Measurements from ENCODE around the gene DDX3X. TPM values are rescaled to one million over a fixed set of nuclear protein-coding genes. Genes with fewer than 3 reads are reported as not detected.
"Not testable (repeated sequence)": the region's sequence is repeated elsewhere in the genome, so short reads cannot be mapped to it uniquely, and the experiment has no call there.

DDX3X gene
- total RNA-seq, 1 donor from 2014 or later, result 201 TPM

DNA sequence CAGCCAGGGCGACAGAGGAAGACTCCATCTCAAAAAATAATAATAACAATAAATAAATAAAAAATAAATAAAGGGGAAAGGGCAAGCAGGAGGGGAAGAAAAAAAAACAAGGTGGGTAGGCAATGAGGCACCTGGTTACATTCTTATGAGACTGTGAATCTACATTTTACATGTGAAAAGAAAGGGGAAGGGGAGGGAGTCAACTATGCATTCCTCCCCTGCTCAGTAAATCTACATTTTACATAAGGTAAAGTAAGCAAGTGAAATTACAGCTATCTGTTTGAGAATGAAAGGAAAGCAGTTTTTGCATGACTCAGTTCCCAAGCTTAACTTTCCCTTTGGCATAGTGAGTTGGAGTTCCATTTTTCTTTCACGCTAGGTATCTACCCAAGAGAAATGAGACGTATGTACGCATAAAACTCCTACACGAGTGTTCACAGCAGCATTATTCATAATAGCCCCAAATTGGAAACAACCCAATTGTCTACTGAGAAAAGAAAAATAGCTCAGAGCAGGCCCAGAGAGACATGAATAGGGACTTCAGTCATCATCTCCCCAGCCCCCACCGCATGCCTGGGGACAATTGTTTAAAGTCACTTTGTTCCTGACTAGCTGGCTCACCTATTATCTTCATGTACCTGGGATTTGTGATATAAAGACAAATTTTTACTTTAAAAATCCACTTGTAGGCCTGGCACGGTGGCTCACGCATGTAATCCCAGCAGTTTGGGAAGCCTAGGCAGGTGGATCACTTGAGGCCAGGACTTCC lies 52.4 kb downstream of the DDX3X start:
- no peak for DNase-seq (ENCODE audit: low spot score)

DNA sequence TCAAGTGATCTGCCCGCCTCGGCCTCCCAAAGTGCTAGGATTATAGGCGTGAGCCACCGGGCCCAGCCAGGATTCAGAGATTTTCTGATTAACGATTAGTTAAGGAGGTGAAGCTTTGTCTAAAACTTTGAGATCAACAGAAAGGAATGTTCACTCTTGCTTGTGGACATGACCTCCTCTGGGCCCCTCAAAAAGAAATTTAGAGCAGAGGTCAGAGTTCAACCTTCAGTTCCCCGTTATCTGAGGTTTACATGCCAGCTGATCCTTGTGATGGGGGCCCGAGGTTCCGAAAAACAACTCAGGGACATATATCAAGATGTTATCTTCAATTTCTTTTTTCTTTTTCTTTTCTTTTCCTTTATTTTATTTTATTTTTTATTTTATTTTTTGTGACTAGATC lies 54.6 kb downstream of the DDX3X start:
- Mint-ChIP-seq H3K4me3 (ENCODE audit: unreplicated experiment) (no peak overlapping the region), H3K4me1 (ENCODE audit: low read depth) (peaks cover 5% of the 10 kb centered on the region), H3K27me3 (ENCODE audit: low read depth) (no peaks in the 10 kb centered on the region), H3K27ac (ENCODE audit: unreplicated experiment) (no peak overlapping the region), H3K9me3 (ENCODE audit: low read depth) (peaks cover 7% of the 10 kb centered on the region), H3K36me3 (ENCODE audit: low read depth) (no peaks in the 10 kb centered on the region)
- TF ChIP-seq, protein P1, sequence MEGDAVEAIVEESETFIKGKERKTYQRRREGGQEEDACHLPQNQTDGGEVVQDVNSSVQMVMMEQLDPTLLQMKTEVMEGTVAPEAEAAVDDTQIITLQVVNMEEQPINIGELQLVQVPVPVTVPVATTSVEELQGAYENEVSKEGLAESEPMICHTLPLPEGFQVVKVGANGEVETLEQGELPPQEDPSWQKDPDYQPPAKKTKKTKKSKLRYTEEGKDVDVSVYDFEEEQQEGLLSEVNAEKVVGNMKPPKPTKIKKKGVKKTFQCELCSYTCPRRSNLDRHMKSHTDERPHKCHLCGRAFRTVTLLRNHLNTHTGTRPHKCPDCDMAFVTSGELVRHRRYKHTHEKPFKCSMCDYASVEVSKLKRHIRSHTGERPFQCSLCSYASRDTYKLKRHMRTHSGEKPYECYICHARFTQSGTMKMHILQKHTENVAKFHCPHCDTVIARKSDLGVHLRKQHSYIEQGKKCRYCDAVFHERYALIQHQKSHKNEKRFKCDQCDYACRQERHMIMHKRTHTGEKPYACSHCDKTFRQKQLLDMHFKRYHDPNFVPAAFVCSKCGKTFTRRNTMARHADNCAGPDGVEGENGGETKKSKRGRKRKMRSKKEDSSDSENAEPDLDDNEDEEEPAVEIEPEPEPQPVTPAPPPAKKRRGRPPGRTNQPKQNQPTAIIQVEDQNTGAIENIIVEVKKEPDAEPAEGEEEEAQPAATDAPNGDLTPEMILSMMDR (IDR thresholded peaks at IDR 0.05), result no peak
- DNase-seq (ENCODE audit: low spot score), result no peak

More for the DNA sequence above, 52.4 kb downstream of the DDX3X start:
- H3K36me3 Mint-ChIP-seq (ENCODE audit: low read depth), result no peaks in the 10 kb centered on the region
- H3K4me3 Mint-ChIP-seq (ENCODE audit: unreplicated experiment), result no peak overlapping the region
- no peak overlapping the region for H3K27ac Mint-ChIP-seq (ENCODE audit: unreplicated experiment)
- H3K4me1 Mint-ChIP-seq (ENCODE audit: low read depth), result peaks cover 17% of the 10 kb centered on the region
- no peaks in the 10 kb centered on the region for H3K27me3 Mint-ChIP-seq (ENCODE audit: low read depth)
- TF ChIP-seq, protein P1 (IDR thresholded peaks at IDR 0.05), result no peak
- peaks cover 4% of the 10 kb centered on the region for H3K9me3 Mint-ChIP-seq (ENCODE audit: low read depth)

DNA sequence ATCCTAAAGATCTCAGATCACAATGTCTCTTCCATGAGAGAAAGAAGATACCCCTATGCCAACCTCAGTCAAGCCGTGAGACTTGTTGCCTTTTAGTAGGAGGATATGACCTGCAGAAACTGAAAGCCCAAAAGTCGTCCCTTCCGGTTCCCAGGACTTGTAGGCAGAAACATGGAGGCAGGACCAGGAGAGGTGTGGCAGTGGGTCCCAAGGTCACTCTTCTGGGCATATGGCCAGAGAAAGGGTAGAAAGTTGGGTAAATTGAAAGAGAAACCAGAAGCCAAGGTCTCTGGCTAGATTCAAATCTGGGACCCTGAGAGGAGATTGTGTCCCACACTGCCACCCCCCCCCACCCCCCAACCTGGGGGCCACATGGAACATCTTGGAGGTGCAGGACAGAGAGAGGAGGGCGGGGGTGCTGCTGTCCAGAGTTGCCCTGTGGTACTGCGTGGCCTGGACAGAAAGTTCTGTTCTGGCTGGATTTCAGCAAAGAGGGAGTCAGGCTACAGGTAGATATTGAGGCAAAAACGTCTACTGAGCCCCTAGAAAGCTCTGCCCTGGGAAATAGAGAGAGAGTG lies 55.4 kb downstream of the DDX3X start:
- DNase-seq (ENCODE audit: low spot score), result no peak
- TF ChIP-seq, protein P1 (IDR thresholded peaks at IDR 0.05), result no peak
- Mint-ChIP-seq H3K27me3 (ENCODE audit: low read depth) (no peaks in the 10 kb centered on the region), H3K4me3 (ENCODE audit: unreplicated experiment) (no peak overlapping the region), H3K36me3 (ENCODE audit: low read depth) (no peaks in the 10 kb centered on the region), H3K9me3 (ENCODE audit: low read depth) (peaks cover 7% of the 10 kb centered on the region), H3K27ac (ENCODE audit: unreplicated experiment) (no peak overlapping the region), H3K4me1 (ENCODE audit: low read depth) (peaks cover under 1% of the 10 kb centered on the region)

DNA sequence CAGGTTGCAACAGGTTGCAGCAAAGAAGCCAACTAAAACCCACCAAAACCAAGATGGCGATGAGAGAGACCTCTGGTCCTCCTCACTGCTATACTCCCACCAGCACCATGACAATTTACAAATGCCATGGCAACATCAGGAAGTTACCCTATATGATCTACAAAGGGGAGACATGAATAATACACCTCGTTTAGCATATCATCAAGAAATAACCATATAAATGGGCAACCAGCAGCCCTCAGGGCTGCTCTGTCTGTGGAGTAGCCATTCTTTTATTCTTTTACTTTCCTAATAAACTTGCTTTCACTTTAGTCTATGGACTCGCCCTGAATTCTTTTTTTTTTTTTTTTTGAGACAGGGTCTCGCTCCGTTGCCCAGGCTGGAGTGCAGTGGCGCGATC lies 56.6 kb downstream of the DDX3X start:
- not testable (repeated sequence) for H3K9me3 Mint-ChIP-seq (ENCODE audit: low read depth); H3K27me3 Mint-ChIP-seq (ENCODE audit: low read depth); DNase-seq (ENCODE audit: low spot score); H3K36me3 Mint-ChIP-seq (ENCODE audit: low read depth); H3K27ac Mint-ChIP-seq (ENCODE audit: unreplicated experiment); H3K4me1 Mint-ChIP-seq (ENCODE audit: low read depth); H3K4me3 Mint-ChIP-seq (ENCODE audit: unreplicated experiment)

DNA sequence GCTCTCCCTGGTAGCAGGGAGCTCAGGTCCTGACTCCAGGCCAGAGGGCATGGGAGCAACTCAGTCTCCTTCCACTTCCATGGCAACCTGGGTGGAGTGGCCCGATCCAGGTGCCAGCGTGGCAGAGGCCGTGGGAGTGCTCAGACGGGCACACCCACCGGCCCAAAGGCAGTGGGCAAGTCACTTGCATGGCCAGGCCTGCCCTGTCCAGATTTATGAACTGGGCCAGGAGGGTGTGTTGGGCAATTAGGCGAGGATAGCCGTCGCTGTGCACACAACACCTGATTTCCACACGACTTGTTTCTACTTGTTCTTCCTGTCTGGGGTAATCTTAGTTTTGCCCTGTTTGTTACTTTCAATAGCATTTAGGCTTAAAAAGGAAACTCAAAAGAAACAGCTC lies 57.6 kb downstream of the DDX3X start:
- Mint-ChIP-seq H3K27me3 (ENCODE audit: low read depth) (no peaks in the 10 kb centered on the region), H3K4me3 (ENCODE audit: unreplicated experiment) (no peak overlapping the region), H3K4me1 (ENCODE audit: low read depth) (no peaks in the 10 kb centered on the region), H3K36me3 (ENCODE audit: low read depth) (no peaks in the 10 kb centered on the region), H3K27ac (ENCODE audit: unreplicated experiment) (no peak overlapping the region), H3K9me3 (ENCODE audit: low read depth) (peaks cover 9% of the 10 kb centered on the region)
- TF ChIP-seq, protein P1 (IDR thresholded peaks at IDR 0.05), result no peak
- DNase-seq (ENCODE audit: low spot score), result no peak

Measured in chondrocyte (in vitro differentiated cells).